Kidney epithelial cell (primary cell): ENCODE data around the gene CHD9NB. TPM values are rescaled to one million over a fixed set of nuclear protein-coding genes. Genes with fewer than 3 reads are reported as not detected.

Source experiments
- DNase-seq: peaks from one replicate; pipeline ENCODE4 v3.0.0-alpha.2; 2010; ENCODE audit warnings: low read depth
- H3K27me3 ChIP-seq: 2 replicates; pipeline ENCODE4 v1.6.0; 2011; ENCODE audit warnings: low read length; ENCODE audit not compliant: control insufficient read depth, insufficient read depth
- H3K36me3 ChIP-seq: 2 replicates; pipeline ENCODE4 v1.5.1; 2011; ENCODE audit warnings: low read length; ENCODE audit not compliant: control insufficient read depth, insufficient read depth
- H3K4me3 ChIP-seq: 2 replicates; pipeline ENCODE4 v1.5.1; 2011; ENCODE audit warnings: low read depth, mild to moderate bottlenecking, control low read depth, low read length
- CTCF ChIP-seq: IDR thresholded peaks from 2 replicates; pipeline ENCODE4 v1.5.1; 2011; ENCODE audit warnings: mild to moderate bottlenecking, moderate library complexity, low read length, control low read depth, inconsistent platforms; ENCODE audit not compliant: insufficient read depth, poor library complexity, severe bottlenecking
- total RNA-seq: library from RNA; depleted of rRNA; stranded (reverse); fragments of >200 nt; gene quantifications from 2 replicates; pipeline ENCODE4 v1.2.3, GENCODE V29; 2015

The CHD9NB gene
- 0.62 and 1.0 TPM in 2 replicates for total RNA-seq

- TF ChIP-seq CTCF, result no peak
- H3K27me3 ChIP-seq, result no peaks in the 10 kb centered on the region
- peak within 1 kb of the TSS; percentile 20 for H3K4me3 ChIP-seq
- DNase-seq, result peak; percentile 92
- no peaks in the 10 kb centered on the region for H3K36me3 ChIP-seq
Measured at GRCh38 chr16:53052519-53053501, at the start of gene CHD9NB. TSS of gene CHD9NB (minus strand) at chr16:53052897. CDS start at chr16:53044158, 8,739 bp downstream.

- TF ChIP-seq CTCF, result no peak
- H3K27me3 ChIP-seq, result no peaks in the 10 kb centered on the region
- H3K36me3 ChIP-seq, result no peaks in the 10 kb centered on the region
- H3K4me3 ChIP-seq, result no peak overlapping the region
- DNase-seq, result no peak
Measured at GRCh38 chr16:53100889-53101288, 48.2 kb upstream of the CHD9NB start.

- peak overlapping the region; percentile 22 for H3K4me3 ChIP-seq
- H3K36me3 ChIP-seq, result no peaks in the 10 kb centered on the region
Measured at GRCh38 chr16:53100131-53100748, 47.5 kb upstream of the CHD9NB start.

GRCh38 chr16:53099318-53100130 lies 46.8 kb upstream of the CHD9NB start:
- TF ChIP-seq CTCF, result no peak
- H3K4me3 ChIP-seq, result peak overlapping the region; percentile 22
- peak; percentile 81 for DNase-seq
- H3K27me3 ChIP-seq, result no peaks in the 10 kb centered on the region
- no peaks in the 10 kb centered on the region for H3K36me3 ChIP-seq

More at GRCh38 chr16:53100131-53100748, 47.5 kb upstream of the CHD9NB start:
- DNase-seq, result no peak
- TF ChIP-seq CTCF, result no peak
- H3K27me3 ChIP-seq, result no peaks in the 10 kb centered on the region

GRCh38 chr16:53098526-53099317 lies 46.0 kb upstream of the CHD9NB start:
- no peaks in the 10 kb centered on the region for H3K36me3 ChIP-seq
- H3K4me3 ChIP-seq, result no peak overlapping the region
- DNase-seq, result peak; percentile 87
- no peaks in the 10 kb centered on the region for H3K27me3 ChIP-seq
- no peak for TF ChIP-seq CTCF
